OCI-LY1 (cell line): Measurements from ENCODE around the gene TAF6L.
"Not testable (repeated sequence)": the region's sequence is repeated elsewhere in the genome, so short reads cannot be mapped to it uniquely, and the experiment has no call there.

Experiments
- H2AFZ ChIP-seq: fragments of 200-600 bp; sonication (generic), shearing (Covaris generic); 2 replicates; pipeline ENCODE4 v1.6.0; 2014; ENCODE audit warnings: antibody characterized with exemption, mild to moderate bottlenecking, low read length
- H3F3A ChIP-seq: fragments of 200-600 bp; sonication (generic), shearing (Covaris generic); 2 replicates; pipeline ENCODE4 v1.6.0; 2014; ENCODE audit warnings: mild to moderate bottlenecking, antibody characterized with exemption, low read length, moderate library complexity; ENCODE audit not compliant: insufficient read depth
- H3K27ac ChIP-seq: fragments of 200-600 bp; sonication (generic); 2 replicates; pipeline ENCODE4 v1.5.1; 2014; ENCODE audit warnings: low read length, mixed run types, mild to moderate bottlenecking, low read depth; ENCODE audit not compliant: poor library complexity, severe bottlenecking
- H3K27me3 ChIP-seq: fragments of 200-600 bp; sonication (generic); 2 replicates; pipeline ENCODE4 v1.6.0; 2014; ENCODE audit warnings: antibody characterized with exemption, mild to moderate bottlenecking, low read length, moderate library complexity; ENCODE audit not compliant: insufficient read depth
- H3K36me3 ChIP-seq: fragments of 200-600 bp; sonication (generic); 2 replicates; pipeline ENCODE4 v1.6.1; 2014; ENCODE audit warnings: mild to moderate bottlenecking, antibody characterized with exemption, low read length, moderate library complexity, mixed read lengths; ENCODE audit not compliant: insufficient read depth
- H3K4me1 ChIP-seq: fragments of 200-600 bp; sonication (generic); 2 replicates; pipeline ENCODE4 v1.5.1; 2014; ENCODE audit warnings: mild to moderate bottlenecking, low read length, moderate library complexity; ENCODE audit not compliant: insufficient read depth, severe bottlenecking
- H3K4me2 ChIP-seq: fragments of 200-600 bp; sonication (generic), shearing (Covaris generic); 2 replicates; pipeline ENCODE4 v1.6.1; 2014; ENCODE audit warnings: low read length
- H3K4me3 ChIP-seq: fragments of 200-600 bp; sonication (generic); 2 replicates; pipeline ENCODE4 v1.5.1; 2014; ENCODE audit warnings: low read length, low read depth, mild to moderate bottlenecking, mixed read lengths; ENCODE audit not compliant: poor library complexity, severe bottlenecking
- H3K79me2 ChIP-seq: fragments of 200-600 bp; shearing (Covaris generic); 2 replicates; pipeline ENCODE4 v1.6.1; 2016; ENCODE audit warnings: mixed run types, low read length, mixed read lengths; ENCODE audit not compliant: insufficient read depth
- H3K9ac ChIP-seq: fragments of 200-600 bp; sonication (generic), shearing (Covaris generic); 2 replicates; pipeline ENCODE4 v1.6.1; 2014; ENCODE audit warnings: mild to moderate bottlenecking, low read length, mixed read lengths
- H3K9me2 ChIP-seq: fragments of 200-600 bp; sonication (generic), shearing (Covaris generic); 2 replicates; pipeline ENCODE4 v1.6.1; 2014; ENCODE audit warnings: low read depth, mild to moderate bottlenecking, low read length, mixed read lengths
- H3K9me3 ChIP-seq: fragments of 200-600 bp; shearing (Covaris generic); 2 replicates; pipeline ENCODE4 v1.6.1; 2014; ENCODE audit warnings: low read length, mixed read lengths
- H4K20me1 ChIP-seq: fragments of 200-600 bp; sonication (generic), shearing (Covaris generic); 2 replicates; pipeline ENCODE4 v1.6.0; 2016; ENCODE audit warnings: mild to moderate bottlenecking, low read length; ENCODE audit not compliant: insufficient read depth
- CTCF ChIP-seq: fragments of 200-600 bp; sonication (generic), shearing (Covaris generic); IDR thresholded peaks from 2 replicates; pipeline ENCODE4 v1.5.1; 2017; ENCODE audit warnings: mild to moderate bottlenecking, antibody characterized with exemption, low read length, moderate library complexity, mixed read lengths
- EZH2 ChIP-seq: fragments of 200-600 bp; sonication (generic), shearing (Covaris generic); IDR thresholded peaks from 2 replicates; pipeline ENCODE4 v1.8.0; 2017; ENCODE audit warnings: borderline replicate concordance, mixed run types, mild to moderate bottlenecking, antibody characterized with exemption, low read length, moderate library complexity, mixed read lengths

The TAF6L gene

GRCh38 chr11:62755086-62755615 lies 16.0 kb upstream of the TAF6L start:
- H3K4me3 ChIP-seq, result peak overlapping the region; percentile 74
- no peaks in the 10 kb centered on the region for H4K20me1 ChIP-seq
- H3K9ac ChIP-seq, result no peak overlapping the region
- no peaks in the 10 kb centered on the region for H3K79me2 ChIP-seq
- H3K27me3 ChIP-seq, result no peaks in the 10 kb centered on the region
- TF ChIP-seq CTCF (no peak), EZH2 (no peak)
- H3F3A ChIP-seq, result 0 out of 2 replicates have a peak, but pooled peaks cover 4% of the 10 kb centered on the region
- peak overlapping the region; percentile 60 for H3K4me2 ChIP-seq
- no peak overlapping the region for H2AFZ ChIP-seq
- H3K9me2 ChIP-seq, result no peaks in the 10 kb centered on the region
- H3K9me3 ChIP-seq, result no peaks in the 10 kb centered on the region
- H3K4me1 ChIP-seq, result peaks cover 16% of the 10 kb centered on the region
- peaks cover 15% of the 10 kb centered on the region; the same call in 1 of the 2 replicates for H3K36me3 ChIP-seq
- H3K27ac ChIP-seq, result no peak overlapping the region

- peaks cover 7% of the 10 kb centered on the region for H3K79me2 ChIP-seq
- peaks cover 27% of the 10 kb centered on the region for H3K4me1 ChIP-seq
- no peak overlapping the region for H3K4me3 ChIP-seq
- H3F3A ChIP-seq, result 0 out of 2 replicates have a peak, but pooled peaks cover 4% of the 10 kb centered on the region
- H3K4me2 ChIP-seq, result no peak overlapping the region
- H4K20me1 ChIP-seq, result no peaks in the 10 kb centered on the region
- no peak overlapping the region for H2AFZ ChIP-seq
- TF ChIP-seq EZH2 (no peak), CTCF (no peak)
- H3K27ac ChIP-seq, result peak overlapping the region; percentile 22
- H3K27me3 ChIP-seq, result no peaks in the 10 kb centered on the region
- no peaks in the 10 kb centered on the region for H3K9me3 ChIP-seq
- H3K9ac ChIP-seq, result no peak overlapping the region
- no peaks in the 10 kb centered on the region for H3K9me2 ChIP-seq
- peaks cover 2% of the 10 kb centered on the region; the same call in 1 of the 2 replicates for H3K36me3 ChIP-seq
Observed at GRCh38 chr11:62757846-62758788, 13.1 kb upstream of the TAF6L start.

GRCh38 chr11:62760867-62761227 lies 10.3 kb upstream of the TAF6L start:
- not testable (repeated sequence) for H3K9me2 ChIP-seq, H3K79me2 ChIP-seq, H3K27me3 ChIP-seq, H3K36me3 ChIP-seq, H2AFZ ChIP-seq, H3K27ac ChIP-seq, H3F3A ChIP-seq, H4K20me1 ChIP-seq, H3K9me3 ChIP-seq
- Histone ChIP-seq H3K4me2 (peak overlapping the region; percentile 96), H3K9ac (peak overlapping the region; percentile 47; the same call in 1 of the 2 replicates), H3K4me1 (peaks cover 13% of the 10 kb centered on the region), H3K4me3 (peak overlapping the region; percentile 92)
